Activated CD8-positive, alpha-beta memory T cell treated with anti-CD3 and anti-CD28 coated beads, Interleukin-2, amount 50 U/mL, for 1 hour (primary cell): ENCODE data around the gene ERFE.
"Not testable (repeated sequence)": the region's sequence is repeated elsewhere in the genome, so short reads cannot be mapped to it uniquely, and the experiment has no call there.

ENCODE experiments used
- DNase-seq: peaks from one replicate; pipeline ENCODE4 v3.0.0-alpha.2; 2020; ENCODE audit errors: extremely low read depth

ERFE gene, protein sequence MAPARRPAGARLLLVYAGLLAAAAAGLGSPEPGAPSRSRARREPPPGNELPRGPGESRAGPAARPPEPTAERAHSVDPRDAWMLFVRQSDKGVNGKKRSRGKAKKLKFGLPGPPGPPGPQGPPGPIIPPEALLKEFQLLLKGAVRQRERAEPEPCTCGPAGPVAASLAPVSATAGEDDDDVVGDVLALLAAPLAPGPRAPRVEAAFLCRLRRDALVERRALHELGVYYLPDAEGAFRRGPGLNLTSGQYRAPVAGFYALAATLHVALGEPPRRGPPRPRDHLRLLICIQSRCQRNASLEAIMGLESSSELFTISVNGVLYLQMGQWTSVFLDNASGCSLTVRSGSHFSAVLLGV

DNA sequence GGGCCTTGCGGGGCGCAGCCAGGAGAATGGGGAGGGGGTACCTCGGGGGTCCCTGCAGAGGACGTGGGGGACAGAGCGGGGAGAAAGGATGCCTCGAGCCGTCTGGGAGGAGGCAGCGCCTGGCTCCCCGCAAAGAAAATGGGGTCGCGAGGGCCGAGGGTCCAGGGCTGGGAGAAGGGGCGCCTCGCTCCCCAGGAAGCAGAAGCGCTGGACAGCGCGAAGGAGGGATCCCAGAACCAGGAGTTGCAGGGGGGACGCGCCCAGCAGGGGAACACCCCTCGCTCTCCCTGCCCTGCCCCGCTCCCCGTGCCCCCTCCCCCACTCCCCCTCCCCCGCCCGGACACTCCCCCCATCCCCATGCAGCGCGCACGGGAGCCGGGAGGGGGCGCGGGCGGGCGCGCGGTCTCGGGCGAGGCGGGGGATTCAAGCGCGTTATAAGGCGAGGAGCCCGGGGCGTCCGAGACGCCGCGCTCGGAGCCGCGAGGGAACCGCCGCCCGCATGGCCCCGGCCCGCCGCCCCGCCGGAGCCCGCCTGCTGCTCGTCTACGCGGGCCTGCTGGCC lies at the start of gene ERFE:
ERFE (plus strand) TSS at position 462 of the 562 bp plus-strand sequence; CDS start at position 500, 38 bp downstream.
- no peak for DNase-seq

DNA sequence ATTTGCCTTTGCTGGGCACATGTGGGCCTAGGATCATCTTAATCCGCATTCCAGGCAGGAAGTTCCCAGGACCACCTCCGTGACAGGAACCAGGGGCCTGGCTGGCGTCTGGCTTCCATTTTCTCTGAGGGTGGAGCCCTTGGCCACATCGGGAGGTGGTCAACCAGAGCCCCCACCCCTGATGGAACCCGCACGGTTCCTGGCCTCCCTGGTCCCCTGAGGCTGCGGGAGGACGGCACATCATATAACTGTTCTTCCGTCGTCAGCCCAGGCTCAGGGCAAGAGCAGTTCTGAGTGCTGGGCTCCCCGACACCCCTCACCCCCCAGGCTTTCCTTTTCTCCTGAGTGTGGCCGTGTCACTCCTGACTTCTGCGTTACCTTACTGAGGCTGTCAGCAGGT lies 45.2 kb upstream of the ERFE start:
- no peak for DNase-seq

DNA sequence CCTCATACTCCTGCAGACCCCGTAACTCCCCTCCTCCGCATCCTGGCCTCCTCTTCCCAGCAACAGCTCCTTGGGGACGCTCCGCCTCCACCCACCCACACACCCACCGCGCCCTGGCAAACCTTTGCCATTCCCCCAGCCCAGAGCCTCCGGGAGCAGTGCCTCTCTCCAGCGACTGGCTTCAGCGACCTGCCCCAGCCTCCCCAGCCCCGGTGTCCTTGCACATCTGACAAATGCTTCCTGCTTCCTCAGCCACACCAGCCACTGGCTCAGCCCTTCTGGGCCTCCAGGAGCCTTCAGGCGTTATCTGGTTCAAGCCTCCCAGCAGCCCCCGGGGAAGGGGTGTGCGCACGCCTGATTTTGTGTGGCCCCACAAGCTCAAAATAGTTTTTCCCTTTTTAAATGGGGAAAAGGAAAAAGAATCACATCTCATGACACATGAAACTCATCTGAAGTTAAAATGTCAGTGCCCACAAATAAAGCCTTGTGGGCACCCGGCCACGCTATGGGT lies 44.4 kb upstream of the ERFE start:
- DNase-seq = no peak

DNA sequence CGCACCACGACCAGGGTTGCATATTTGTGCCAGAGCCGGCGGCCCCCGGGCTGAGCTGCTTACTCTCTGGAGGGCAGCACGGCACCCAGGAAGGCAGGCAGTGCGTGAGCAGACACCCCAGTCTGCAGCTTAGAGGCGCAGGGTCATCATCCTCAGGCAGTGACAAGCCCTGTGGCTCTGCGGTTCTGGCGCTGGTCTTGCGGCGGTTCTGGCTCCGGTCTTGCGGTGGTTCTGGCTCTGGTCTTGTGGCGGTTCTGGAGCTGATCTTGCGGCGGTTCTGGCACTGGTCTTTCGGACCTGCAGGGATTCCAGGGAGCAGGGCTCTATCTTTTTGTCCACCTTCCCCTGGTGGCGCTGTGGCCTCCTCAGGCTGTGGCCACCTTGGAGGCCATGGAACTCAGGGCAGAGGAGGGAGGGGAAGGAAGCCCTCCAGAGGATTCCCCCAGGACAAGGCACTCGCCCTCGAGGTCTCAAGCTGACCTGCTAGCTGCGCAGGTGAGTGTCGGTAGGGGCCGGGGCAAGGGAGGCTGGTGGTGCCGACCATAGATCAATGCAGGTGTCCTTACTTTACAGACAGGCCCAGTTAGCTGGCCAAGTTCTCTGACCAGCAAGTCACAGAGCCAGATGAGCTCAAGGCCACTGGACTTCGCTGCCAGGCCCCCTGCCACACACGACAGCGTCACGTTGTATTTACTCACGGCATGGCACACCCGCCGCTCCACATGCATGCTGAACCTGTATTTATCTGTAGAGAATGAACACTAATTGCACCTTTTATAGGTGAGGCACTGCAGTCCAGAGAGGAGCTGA lies 43.7 kb upstream of the ERFE start:
- no peak for DNase-seq

DNA sequence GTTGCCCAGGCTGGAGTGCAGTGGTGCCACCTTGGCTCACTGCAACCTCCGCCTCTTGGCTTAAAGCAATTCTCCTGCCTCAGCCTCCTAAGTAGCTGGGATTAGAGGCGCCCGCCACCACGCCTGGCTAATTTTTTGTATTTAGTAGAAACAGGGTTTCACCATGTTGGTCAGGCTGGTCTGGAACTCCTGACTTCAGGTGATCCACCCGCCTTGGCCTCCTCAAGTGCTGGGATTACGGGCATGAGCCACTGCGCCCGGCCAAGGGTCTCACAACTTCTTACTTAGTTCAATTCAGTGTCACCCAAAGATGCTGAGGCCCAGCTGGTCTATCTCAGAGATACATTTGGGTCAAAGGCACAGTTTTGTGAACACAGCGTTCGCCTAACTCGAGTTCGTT lies 43.1 kb upstream of the ERFE start:
- not testable (repeated sequence) for DNase-seq

DNA sequence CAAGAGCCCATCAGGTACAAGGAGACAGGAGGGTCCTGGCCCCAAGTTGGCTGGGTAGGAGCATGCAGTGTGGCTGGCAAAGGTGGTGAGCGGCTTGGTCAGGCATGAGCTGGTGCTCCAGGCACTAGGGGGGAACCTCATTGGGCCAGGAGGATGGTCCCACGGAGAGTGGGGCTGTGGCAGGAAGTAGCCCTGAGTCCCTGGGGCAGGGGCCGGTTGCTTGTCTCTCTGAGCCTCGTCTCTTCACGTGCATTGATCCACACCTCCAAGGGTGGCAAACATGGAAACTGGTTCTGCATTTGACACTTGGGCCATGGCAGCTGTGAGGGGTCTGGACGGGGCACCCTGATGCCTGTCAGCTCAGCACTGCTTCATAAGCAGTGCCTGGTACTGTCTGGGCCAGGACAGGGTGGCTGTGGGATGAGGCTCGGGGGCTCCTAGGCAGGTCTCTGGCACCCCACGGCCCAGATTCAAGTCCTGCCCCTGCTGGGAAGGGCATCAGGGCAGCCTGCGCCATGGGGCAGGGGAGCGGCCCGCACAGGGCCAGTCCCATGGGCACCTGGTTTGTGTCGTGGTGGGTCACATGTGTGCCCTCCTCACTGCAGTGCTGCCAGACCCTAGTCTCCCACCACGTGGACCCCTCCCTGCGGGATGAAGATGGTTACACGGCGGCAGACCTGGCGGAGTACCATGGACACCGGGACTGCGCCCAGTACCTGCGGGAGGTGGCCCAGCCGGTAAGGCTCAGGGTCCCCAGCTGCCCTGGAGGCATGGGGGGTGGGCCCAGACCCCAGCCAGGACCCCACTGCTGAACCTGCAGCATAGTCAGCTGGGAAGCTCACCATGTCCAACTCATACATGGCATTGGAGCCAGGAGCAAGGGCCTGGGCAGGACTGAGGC lies 42.2 kb upstream of the ERFE start:
- DNase-seq = no peak

DNA sequence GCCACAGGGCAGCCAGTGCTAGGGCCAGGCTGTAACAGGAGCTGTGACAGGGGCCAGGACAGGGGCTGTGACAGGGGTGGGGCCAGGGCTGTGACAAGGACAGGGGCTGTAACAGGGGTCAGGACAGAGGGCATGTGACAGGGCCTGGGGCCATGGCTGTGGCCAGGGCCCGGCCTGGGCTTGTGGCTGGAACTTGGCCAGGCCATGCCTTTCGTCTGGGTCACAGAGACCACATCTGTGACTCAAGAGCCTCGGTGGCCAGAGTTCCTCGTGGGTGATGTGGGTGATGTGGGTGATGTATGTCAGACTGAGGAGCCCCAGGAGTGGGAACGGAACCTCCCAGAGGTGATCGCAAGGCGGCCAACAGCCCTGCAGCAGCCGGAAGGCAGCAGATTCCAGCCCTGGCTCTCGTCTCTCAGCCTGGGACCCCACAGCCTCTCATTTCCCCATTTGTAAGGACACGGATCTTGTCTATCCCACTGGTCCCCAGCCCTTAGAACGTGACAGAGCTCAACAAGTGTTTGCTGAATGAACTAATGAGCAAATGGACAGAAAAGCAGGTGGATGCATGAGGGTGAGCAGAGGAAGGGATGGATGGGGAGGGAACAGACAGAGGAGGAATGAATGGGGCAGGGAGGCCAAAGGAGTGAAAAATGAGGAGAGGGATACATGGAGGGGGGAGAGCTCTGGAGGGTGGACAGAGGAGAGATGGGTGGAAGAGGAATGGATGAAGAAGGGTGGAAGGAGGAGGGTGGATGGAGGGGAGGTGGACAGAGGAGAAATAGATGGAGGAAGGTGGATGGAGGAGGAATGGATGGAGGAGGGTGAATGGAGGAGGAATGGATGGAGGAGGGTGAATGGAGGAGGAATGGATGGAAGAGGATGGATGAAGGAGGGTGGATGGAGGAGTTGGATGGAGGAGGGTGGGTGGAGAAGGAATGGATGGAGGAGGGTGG lies 41.3 kb upstream of the ERFE start:
- no peak for DNase-seq

DNA sequence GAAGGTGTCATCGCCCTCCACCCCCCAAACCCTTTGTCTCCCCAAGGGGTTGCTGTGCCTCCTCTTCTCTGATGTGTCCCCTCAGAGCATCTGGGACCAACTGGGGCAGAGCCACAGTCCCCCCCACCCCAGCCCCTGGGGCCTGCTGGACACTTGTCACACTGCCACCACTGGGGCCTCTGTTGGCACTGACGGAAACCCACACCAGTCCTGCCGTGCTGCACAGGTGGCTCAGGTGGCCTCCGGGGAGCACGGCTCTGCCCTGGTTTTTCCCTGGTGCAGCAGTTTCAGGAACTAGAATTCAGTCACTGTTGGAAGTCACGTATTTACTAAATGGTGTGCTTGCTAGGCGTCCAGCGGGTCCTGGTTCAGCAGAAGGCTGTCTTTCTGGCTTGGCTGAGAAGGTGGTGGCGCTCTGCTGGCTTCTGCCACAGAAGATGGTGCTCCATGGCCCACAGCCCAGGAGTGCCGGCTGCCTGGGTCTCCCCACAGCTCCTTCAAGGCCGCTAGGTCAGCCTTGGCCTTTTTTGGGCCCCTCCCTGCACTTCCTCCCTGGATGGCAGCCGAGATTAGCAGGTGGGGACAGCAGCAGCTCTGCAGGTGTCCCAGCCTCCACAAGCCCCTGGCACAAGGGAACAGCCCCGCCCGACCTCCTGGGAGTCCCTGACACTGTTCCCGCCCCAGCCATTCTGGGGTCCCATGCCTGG lies 38.9 kb upstream of the ERFE start:
- DNase-seq = no peak

DNA sequence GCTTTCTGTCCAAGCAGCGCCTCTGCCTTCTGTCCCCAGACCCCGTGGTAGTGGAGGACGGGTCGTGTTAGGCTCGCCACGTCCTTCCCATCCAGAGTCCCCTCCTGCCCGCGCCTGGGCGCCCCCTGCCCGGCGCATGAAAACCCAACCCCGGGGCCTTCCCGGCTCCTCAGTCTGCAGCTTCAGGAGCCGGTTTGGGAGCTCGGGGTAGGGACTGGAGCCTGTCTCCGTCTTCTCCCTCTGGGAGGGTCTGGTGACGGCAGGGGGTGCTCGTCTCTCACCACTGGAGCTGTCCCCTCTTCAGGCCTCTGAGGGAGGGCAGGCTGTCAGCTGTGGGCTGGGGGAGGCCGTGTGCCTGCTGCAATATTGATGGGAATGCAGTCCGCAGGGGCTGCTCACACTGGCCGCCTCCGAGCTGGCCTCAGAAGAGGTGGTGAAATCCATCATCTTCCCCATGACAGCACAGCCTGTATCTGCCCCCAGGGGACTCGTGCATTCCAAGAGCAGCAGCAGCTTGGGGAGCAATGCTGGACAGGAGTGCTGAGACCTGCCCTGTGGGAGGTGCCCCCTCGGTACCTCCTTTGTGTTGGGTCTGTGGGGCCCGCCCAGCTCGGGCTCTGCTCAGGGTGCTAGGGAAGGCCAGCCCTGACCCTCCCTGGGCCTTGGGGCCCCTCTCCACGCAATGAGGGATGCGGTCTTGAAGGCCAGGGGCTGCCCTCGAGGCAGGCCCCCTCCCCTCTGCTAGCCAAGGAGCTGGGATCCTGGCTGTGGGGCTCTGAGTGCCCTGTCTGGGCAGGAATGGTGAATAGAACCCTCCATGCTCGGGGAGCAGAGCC lies 38.1 kb upstream of the ERFE start:
- no peak for DNase-seq

DNA sequence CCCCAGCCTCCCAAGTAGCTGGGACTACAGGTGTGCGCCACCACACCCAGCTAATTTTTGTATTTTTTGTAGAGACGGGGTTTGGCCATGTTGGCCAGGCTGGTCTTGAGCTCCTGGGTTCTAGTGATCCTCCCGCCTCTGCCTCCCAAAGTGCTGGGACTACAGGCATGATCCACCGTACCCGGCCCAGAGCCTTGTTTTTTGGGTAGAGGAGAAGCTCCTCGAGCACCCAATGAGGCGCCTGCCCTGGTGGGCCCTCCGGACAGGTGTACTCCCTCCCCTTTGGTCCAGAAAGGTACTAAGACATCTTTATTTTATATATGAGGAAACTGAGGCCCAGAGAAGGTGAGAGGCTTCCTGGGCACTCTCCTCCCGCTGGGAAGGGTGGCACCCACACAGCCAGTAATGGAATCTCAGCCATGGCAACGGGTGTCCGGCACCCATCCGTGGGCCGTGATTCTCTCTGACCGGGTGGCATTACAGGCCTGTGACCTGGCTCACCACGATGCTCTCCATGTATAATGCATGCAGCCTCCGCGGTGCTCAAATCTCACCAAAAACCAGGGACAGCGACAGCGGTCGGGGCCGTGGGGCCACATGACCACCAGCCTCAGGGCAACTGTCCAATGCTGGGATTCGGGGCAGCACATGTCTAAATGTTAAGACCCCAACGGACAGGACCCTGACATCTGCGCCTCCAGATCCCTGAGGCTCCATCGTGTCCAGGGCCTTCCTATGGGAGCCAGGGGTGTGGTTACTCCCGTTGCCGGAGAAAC lies 37.1 kb upstream of the ERFE start:
- no peak for DNase-seq

DNA sequence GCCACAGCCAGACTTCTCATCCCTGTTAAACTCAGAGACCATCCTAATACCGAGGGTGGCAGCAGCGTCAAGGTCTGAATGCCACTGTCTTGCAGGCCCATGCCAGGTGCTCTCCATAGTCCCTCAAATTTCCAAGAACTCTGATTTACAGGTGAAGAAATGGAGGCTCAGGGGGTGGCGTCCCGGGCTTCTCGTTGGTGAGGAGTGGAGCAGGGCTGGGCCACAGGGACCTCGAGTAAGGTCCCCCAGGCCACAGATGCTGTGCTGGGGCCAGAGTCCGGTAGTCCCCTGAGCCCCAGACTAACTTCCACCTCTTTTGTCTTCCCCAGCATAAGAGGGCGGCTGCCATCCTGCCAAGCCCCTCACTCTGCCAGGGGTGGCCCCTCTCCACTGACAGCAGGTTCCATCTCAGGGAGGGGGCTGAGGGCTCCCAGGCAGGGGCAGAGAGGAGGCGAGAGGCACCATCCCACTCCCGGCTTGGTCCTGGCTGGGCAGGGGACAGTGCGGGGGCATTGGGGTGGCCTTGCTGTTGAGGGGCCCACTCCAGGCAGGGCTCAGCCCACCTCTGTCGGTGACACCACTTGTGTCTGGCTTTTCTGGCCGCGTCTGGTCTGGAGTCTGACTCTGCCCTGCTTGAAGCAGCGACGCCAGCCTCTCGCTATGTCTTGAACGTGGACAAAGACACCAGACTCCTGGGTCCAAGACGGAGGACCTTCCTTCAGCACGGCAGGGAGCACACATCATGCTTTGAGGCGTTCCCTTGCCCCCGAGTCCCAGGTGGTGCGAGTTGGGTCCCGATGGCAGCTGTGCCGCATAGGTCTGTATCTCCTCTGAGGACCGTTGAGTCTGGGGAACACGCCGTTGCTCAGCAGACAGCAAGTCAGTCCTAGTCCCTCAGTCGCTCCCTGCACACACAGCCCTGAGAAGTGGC lies 36.2 kb upstream of the ERFE start:
- DNase-seq = no peak

DNA sequence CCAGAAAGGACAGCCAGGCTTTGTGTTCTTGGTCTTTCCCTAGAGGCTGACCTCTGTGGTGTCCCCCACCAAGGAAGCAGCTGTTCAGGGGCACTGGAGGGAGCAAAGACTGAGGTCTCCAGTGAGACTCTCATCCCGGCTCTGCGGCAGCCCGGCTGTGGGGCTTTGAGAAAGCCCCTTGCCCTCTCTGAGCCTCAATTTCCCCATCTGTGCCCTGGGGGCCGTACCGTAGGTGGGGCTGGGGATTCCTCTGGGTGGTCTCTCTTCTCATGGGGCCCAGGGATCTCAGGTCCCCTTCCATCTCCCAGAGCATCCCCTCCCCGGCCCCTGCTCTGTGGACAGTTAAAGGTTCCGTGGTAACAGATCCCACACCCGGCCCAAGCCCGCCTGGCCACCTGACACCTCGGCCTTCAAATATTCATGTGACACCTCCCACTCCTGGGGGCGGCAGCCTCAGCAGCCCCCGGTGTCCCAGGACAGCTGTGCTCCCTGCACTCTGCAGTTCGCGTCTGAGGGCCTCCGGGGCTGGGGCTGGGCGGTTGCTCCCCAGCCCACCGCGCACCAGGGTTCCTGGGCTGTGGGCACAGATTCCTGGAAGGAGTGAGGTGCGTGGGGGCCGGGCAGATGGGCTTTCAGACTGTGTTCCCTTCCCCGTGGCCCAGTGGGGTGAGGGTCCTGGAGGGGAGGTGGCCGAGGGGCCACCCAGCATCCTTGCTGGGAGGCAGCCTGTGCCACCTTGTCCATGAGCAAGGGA lies 35.4 kb upstream of the ERFE start:
- DNase-seq = no peak

DNA sequence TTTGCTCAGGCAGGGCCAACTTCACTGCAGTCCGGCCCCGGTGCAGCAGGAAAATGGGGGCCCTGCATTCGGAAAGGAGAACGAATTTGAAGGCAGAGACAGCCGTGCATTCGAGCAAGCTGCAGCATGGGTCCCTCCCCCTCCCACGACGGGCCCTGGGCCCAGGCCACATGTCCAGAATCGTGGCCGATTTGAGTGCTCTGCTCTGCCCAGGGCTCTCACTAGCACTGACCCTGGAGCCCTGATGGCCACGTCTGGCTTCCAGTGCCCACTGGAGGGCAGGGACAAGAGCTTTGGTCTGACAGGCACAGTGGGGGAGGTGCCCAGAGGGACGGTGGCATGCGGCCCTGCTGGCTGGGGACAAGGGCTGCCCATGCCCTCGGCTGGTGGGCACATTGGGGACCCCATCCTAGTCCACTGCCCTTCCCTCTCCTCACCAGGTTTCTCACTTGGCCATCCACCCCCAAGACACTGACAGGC lies 34.7 kb upstream of the ERFE start:
- DNase-seq = no peak

DNA sequence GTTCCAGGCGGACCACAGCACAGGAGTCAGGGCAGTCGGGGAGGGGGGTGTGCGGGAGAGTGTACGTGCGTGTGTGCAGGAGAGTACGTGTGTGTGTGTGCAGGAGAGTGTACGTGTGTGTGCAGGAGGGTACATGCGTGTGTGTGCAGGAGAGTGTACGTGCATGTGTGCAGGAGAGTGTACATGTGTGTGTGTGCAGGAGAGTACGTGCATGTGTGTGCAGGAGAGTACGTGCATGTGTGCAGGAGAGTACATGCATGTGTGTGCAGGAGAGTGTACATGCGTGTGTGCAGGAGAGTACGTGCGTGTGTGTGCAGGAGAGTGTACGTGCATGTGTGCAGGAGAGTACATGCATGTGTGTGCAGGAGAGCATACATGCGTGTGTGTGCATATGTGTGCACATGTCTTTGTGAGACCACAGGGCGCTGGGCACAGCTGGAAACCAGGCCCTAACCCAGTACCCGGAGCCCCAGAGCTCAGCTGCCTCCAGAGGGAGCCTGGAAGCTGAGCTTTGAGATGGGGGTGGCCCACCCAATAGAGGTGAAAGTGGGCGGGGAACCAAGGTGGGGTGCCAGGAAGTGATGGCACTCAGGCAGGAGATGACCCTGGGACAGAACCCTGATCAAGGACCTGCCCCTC lies 34.2 kb upstream of the ERFE start:
- no peak for DNase-seq

DNA sequence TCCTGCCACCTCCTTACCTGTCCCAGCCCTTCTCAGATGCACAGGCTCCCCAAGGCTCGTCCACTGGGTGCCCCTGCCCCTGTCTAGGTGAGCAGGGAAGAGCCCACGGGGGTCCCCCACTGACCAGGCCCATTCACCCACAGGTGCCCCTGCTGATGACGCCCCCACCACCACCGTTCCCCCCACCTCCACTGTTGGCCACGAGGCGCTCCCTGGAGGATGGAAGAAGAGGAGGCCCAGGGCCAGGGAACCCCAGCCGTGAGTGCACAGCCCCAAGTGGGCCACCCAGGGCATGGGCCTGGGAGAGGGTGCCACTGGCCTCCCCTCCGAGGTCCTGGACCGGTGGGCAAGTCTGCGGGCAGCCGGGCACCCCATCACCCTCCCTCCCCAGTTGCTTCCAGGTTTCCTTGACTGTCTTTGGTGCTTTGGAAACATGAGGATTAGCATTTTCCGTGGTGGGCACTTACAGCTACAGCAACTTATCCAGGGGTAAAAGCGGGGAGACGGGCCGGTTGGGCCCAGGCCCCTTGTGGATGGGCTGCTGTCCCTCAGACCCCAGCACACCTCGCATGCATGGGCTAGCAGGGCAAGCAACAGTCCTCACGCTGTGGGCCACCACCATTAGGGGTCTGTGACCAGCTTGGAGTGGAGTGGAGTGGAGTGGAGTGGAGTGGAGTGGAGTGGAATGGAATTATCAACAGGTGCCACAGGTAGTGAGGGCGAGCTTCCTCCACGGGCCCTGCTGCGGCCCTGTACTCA lies 33.5 kb upstream of the ERFE start:
- no peak for DNase-seq
